PFSK-1 (cell line): ENCODE results near the gene STAMBP.

Experiments used
- POLR2AphosphoS5 ChIP-seq: IDR thresholded peaks from 2 replicates; pipeline ENCODE4 v1.6.1; 2012; ENCODE audit warnings: low read depth, mild to moderate bottlenecking, control low read depth, low read length, moderate library complexity
- SIN3A ChIP-seq: IDR thresholded peaks from 2 replicates; pipeline ENCODE4 v1.6.1; 2012; ENCODE audit warnings: mild to moderate bottlenecking, low read length, moderate library complexity, borderline replicate concordance; ENCODE audit not compliant: insufficient read depth
- TAF1 ChIP-seq: IDR thresholded peaks from 2 replicates; pipeline ENCODE4 v1.6.1; 2012; ENCODE audit warnings: low read length, control low read depth, borderline replicate concordance; ENCODE audit not compliant: insufficient read depth
- TF ChIP-seq, protein P1 (sequence below), 2 experiments: IDR thresholded peaks; 2 replicates each; pipeline versions ENCODE4 v1.6.1 to v1.8.0; 2011 to 2012; ENCODE audit warnings: low read depth in 2 of 2, low read length in 2 of 2, control low read depth in 1 of 2, inconsistent platforms in 1 of 2, mild to moderate bottlenecking in 1 of 2, moderate library complexity in 1 of 2; ENCODE audit not compliant: insufficient read depth in 1 of 2

DNA sequence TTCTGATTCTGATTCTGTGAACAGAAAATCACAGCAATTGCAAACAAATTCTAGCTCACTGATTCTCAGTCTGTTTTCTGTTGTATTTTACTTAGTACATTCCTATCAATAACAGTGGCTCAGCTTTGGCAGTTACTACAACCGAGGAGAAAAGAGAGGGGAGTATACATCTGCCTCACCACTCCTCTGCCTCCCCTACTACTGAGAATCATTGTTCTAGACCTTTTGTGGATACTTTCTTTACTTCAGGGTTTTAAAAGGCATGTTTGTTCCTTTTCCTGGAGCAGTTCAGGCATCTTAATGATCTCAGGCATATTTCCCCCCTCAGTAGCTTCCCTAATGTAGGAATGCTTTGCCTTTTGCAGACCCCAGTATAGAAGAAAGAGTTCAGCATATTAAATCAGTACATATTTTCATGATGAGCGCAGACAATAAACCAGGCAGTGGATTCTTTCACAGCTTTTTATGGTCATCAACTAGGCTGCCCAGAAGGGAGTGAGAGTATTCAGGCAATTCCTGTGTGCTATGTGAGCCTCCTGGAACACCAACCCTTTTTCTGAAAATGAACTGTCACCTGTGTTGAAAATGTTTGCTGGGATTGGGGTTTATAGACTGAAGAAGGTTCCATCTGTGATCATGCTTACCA, 10.3 kb downstream of the STAMBP start:
- TF ChIP-seq POLR2AphosphoS5, result no peak
- TF ChIP-seq TAF1, result no peak
- TF ChIP-seq, protein P1, sequence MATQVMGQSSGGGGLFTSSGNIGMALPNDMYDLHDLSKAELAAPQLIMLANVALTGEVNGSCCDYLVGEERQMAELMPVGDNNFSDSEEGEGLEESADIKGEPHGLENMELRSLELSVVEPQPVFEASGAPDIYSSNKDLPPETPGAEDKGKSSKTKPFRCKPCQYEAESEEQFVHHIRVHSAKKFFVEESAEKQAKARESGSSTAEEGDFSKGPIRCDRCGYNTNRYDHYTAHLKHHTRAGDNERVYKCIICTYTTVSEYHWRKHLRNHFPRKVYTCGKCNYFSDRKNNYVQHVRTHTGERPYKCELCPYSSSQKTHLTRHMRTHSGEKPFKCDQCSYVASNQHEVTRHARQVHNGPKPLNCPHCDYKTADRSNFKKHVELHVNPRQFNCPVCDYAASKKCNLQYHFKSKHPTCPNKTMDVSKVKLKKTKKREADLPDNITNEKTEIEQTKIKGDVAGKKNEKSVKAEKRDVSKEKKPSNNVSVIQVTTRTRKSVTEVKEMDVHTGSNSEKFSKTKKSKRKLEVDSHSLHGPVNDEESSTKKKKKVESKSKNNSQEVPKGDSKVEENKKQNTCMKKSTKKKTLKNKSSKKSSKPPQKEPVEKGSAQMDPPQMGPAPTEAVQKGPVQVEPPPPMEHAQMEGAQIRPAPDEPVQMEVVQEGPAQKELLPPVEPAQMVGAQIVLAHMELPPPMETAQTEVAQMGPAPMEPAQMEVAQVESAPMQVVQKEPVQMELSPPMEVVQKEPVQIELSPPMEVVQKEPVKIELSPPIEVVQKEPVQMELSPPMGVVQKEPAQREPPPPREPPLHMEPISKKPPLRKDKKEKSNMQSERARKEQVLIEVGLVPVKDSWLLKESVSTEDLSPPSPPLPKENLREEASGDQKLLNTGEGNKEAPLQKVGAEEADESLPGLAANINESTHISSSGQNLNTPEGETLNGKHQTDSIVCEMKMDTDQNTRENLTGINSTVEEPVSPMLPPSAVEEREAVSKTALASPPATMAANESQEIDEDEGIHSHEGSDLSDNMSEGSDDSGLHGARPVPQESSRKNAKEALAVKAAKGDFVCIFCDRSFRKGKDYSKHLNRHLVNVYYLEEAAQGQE (IDR thresholded peaks at IDR 0.05; ENCODE audit: insufficient read depth in 1 of 2, low read depth in 2 of 2, low read length in 2 of 2), result no peak
- TF ChIP-seq SIN3A, result no peak
